ACHN (cell line): ENCODE results near the gene COMTD1.
"Not testable (repeated sequence)": the region's sequence is repeated elsewhere in the genome, so short reads cannot be mapped to it uniquely, and the experiment has no call there.

Experiments used
- DNase-seq: peaks from one replicate; pipeline ENCODE4 v3.0.0-alpha.2; 2015
- in situ Hi-C: cut with HindIII; loops from 2 replicates; pipeline ENCODE4 v1.10.0; 2017; ENCODE audit warnings: low sequenced_read_pairs, low pct_ligation_motif_present, low pct_unique_long_range_greater_than_20kb

Gene COMTD1

GRCh38 chr10:75228834-75229233 lies 6.9 kb downstream of the COMTD1 start:
- no peak for DNase-seq
- in situ Hi-C loops, result no loop called here

GRCh38 chr10:75228278-75228677 lies 7.5 kb downstream of the COMTD1 start:
- in situ Hi-C loops, result no loop called here
- no peak for DNase-seq

GRCh38 chr10:75226656-75227055 lies 9.1 kb downstream of the COMTD1 start:
- no peak for DNase-seq
- in situ Hi-C loops, result no loop called here

- in situ Hi-C loops, result no loop called here
- no peak for DNase-seq
These were observed 9.7 kb downstream of the COMTD1 start for GRCh38 chr10:75226095-75226494.

- DNase-seq, result no peak
- in situ Hi-C loops, result no loop called here
These were observed 12.2 kb downstream of the COMTD1 start for GRCh38 chr10:75223507-75223906.

GRCh38 chr10:75221492-75221891 lies 14.3 kb downstream of the COMTD1 start:
- DNase-seq, in situ Hi-C loops: not testable (repeated sequence)

GRCh38 chr10:75220274-75220673 lies 15.5 kb downstream of the COMTD1 start:
- no peak for DNase-seq
- in situ Hi-C loops, result no loop called here

- no peak for DNase-seq
- in situ Hi-C loops, result no loop called here
These were observed 23.4 kb downstream of the COMTD1 start for GRCh38 chr10:75212343-75212742.

- DNase-seq, result peak; percentile 62
- in situ Hi-C loops, result no loop called here
These were observed 24.6 kb downstream of the COMTD1 start for GRCh38 chr10:75211007-75211691.

GRCh38 chr10:75210282-75211006 lies 25.3 kb downstream of the COMTD1 start, which contains the start of gene VDAC2:
Gene VDAC2 (plus strand): TSS chr10:75210796. CDS start chr10:75211159, 363 bp downstream.
- in situ Hi-C loops, result no loop called here
- DNase-seq, result peak; percentile 88

- peak; percentile 72 for DNase-seq
- in situ Hi-C loops, result no loop called here
These were observed 25.9 kb downstream of the COMTD1 start for GRCh38 chr10:75209921-75210281.

- in situ Hi-C loops, result no loop called here
- DNase-seq, result no peak
These were observed 26.5 kb downstream of the COMTD1 start for GRCh38 chr10:75209086-75209920.

- in situ Hi-C loops, result no loop called here
- DNase-seq, result no peak
These were observed 27.6 kb downstream of the COMTD1 start for GRCh38 chr10:75208181-75208580.

GRCh38 chr10:75207857-75208144 lies 28.0 kb downstream of the COMTD1 start:
- in situ Hi-C loops, result no loop called here
- DNase-seq, result no peak

- no peak for DNase-seq
- in situ Hi-C loops, result no loop called here
These were observed 28.5 kb downstream of the COMTD1 start for GRCh38 chr10:75207079-75207856.

GRCh38 chr10:75206638-75207037 lies 29.1 kb downstream of the COMTD1 start:
- DNase-seq, in situ Hi-C loops: not testable (repeated sequence)

GRCh38 chr10:75205908-75206307 lies 29.8 kb downstream of the COMTD1 start:
- in situ Hi-C loops, result no loop called here

GRCh38 chr10:75203724-75204123 lies 32.0 kb downstream of the COMTD1 start:
- DNase-seq, result no peak
- in situ Hi-C loops, result no loop called here

More at GRCh38 chr10:75205908-75206307, 29.8 kb downstream of the COMTD1 start:
- no peak for DNase-seq
